Stromal cell of bone marrow (primary cell): Measurements from ENCODE around the gene GALNT16.
"Not testable (repeated sequence)": the region's sequence is repeated elsewhere in the genome, so short reads cannot be mapped to it uniquely, and the experiment has no call there.

ENCODE experiments used
- DNase-seq: peaks from one replicate; pipeline ENCODE4 v3.0.0-alpha.2; 2012; ENCODE audit warnings: low read depth

Gene GALNT16

GRCh38 chr14:69285661-69286255 is 25.8 kb downstream of the GALNT16 start:
- DNase-seq = no peak

- no peak for DNase-seq
Observed at GRCh38 chr14:69287098-69288010, 27.4 kb downstream of the GALNT16 start.

GRCh38 chr14:69288011-69288771 is 28.2 kb downstream of the GALNT16 start:
- DNase-seq = peak; percentile 29

- DNase-seq = no peak
Observed at GRCh38 chr14:69288956-69289705, 29.2 kb downstream of the GALNT16 start.

GRCh38 chr14:69289811-69290520 is 30.0 kb downstream of the GALNT16 start:
- no peak for DNase-seq

GRCh38 chr14:69290881-69291280 is 30.9 kb downstream of the GALNT16 start:
- not testable (repeated sequence) for DNase-seq

- DNase-seq = no peak
Observed at GRCh38 chr14:69291396-69291795, 31.4 kb downstream of the GALNT16 start.

GRCh38 chr14:69291891-69292561 is 32.1 kb downstream of the GALNT16 start:
- no peak for DNase-seq

- DNase-seq = no peak
Observed at GRCh38 chr14:69298131-69299071, 38.4 kb downstream of the GALNT16 start.

GRCh38 chr14:69299286-69300035 is 39.5 kb downstream of the GALNT16 start:
- no peak for DNase-seq

GRCh38 chr14:69300601-69301221 is 40.8 kb downstream of the GALNT16 start:
- DNase-seq = peak; percentile 18

- DNase-seq = no peak
Observed at GRCh38 chr14:69303086-69303485, 43.1 kb downstream of the GALNT16 start.

GRCh38 chr14:69312608-69313007 is 52.6 kb downstream of the GALNT16 start:
- no peak for DNase-seq

GRCh38 chr14:69313176-69313575 is 53.2 kb downstream of the GALNT16 start:
- DNase-seq = no peak

GRCh38 chr14:69314327-69314726 is 54.4 kb downstream of the GALNT16 start:
- no peak for DNase-seq

- DNase-seq = no peak
Observed at GRCh38 chr14:69315301-69315700, 55.3 kb downstream of the GALNT16 start.

GRCh38 chr14:69316449-69317101 is 56.6 kb downstream of the GALNT16 start:
- no peak for DNase-seq
